Right atrium auricular region (tissue), 2 donors: Measurements from ENCODE around the gene ARF1. TPM values are rescaled to one million over a fixed set of nuclear protein-coding genes. Genes with fewer than 3 reads are reported as not detected.

ENCODE experiments used
- DNase-seq: peaks from one replicate; pipeline ENCODE4 v3.0.0-alpha.2; 2019; ENCODE audit warnings: low spot score
- H3K27ac ChIP-seq, 2 donors: fragments of 200-600 bp; sonication (generic); 1 replicate in 1 of 2; 2 replicates in 1 of 2; pipeline ENCODE4 v1.5.1; 2016 to 2019
- H3K27me3 ChIP-seq, 2 donors: fragments of 200-600 bp; sonication (generic); one replicate each; pipeline versions ENCODE4 v1.5.1 to v1.6.0; 2017 to 2019
- H3K36me3 ChIP-seq: fragments of 200-600 bp; sonication (generic); one replicate; pipeline ENCODE4 v1.5.1; 2016
- H3K4me1 ChIP-seq, 2 donors: fragments of 200-600 bp; sonication (generic); one replicate each; pipeline versions ENCODE4 v1.5.1 to v1.6.0; 2017 to 2019
- H3K4me3 ChIP-seq, 2 donors: fragments of 200-600 bp; sonication (generic); 1 replicate in 1 of 2; 2 replicates in 1 of 2; pipeline ENCODE4 v1.5.1; 2017 to 2019; ENCODE audit warnings: mild to moderate bottlenecking in 1 of 2, moderate library complexity in 1 of 2
- H3K9me3 ChIP-seq, 2 donors: fragments of 200-600 bp; sonication (generic); one replicate each; pipeline ENCODE4 v1.5.1; 2019
- CTCF ChIP-seq, 2 donors: fragments of 200-600 bp; sonication (generic); IDR thresholded peaks; one replicate each; pipeline ENCODE4 v1.5.1; 2019; ENCODE audit warnings: antibody characterized with exemption in 2 of 2
- total RNA-seq, 2 donors: library from RNA; depleted of rRNA; stranded (reverse); fragments of >200 nt; gene quantifications; one replicate each; pipeline ENCODE4 v1.1.0, GENCODE V29; 2016

Gene ARF1
- total RNA-seq, 2 donors from 2014 or later: 375 to 422 TPM

GRCh38 chr1:228140724-228141225 is 58.3 kb downstream of the ARF1 start:
- DNase-seq: no peak
- peaks cover 0 to 49% of the 10 kb centered on the region in 2 donors for H3K4me1 ChIP-seq
- no peak for TF ChIP-seq CTCF (IDR thresholded peaks at IDR 0.05)
- no peaks in the 10 kb centered on the region for H3K9me3 ChIP-seq
- peak overlapping the region; percentile 88 to 92 for H3K4me3 ChIP-seq
- H3K36me3 ChIP-seq: peaks cover 6% of the 10 kb centered on the region
- H3K27me3 ChIP-seq: no peaks in the 10 kb centered on the region
- H3K27ac ChIP-seq: peak overlapping the region; percentile 93 to 96

DNA sequence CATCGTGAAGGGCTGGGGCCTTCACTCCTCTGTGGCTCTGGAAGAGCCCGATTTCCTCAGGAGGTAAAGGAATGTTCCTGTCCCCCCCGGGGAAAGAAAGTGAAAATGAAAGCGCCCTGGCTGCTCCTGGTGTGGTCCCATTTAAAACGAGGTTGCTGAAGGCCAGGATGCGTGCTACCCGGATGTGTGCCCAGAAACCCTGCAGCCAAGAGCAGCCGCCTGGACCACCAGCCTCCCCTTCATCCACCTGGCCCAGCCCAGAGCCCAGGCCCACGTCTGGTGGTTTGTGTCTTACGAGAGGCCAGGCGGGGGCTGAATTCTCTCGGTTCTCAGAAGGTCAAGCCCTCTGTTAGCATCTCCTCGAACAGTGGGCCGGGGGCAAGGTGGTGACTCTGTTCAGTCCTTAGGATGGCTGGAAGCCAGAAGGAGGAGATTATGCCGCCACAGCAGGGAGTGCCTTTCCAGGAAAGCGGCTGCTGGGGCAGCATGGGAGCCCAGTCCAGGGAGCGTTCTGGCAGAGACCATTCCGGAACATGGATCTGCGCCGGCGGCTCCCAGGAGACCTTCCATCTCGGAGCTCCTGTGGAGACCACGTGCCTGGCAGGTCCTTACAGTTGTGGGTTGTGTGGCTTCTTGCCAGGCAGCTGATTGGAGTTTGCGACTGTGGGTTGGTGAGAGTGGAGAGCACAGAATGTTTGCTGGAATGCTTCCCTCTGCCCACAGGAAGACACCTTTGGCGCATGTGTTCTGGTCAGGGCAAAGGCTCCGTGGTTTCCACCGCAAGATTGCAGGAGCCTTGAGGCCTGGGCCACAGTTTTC is 58.9 kb downstream of the ARF1 start:
- no peaks in the 10 kb centered on the region for H3K9me3 ChIP-seq
- no peak for TF ChIP-seq CTCF (IDR thresholded peaks at IDR 0.05)
- H3K36me3 ChIP-seq: peaks cover 10% of the 10 kb centered on the region
- peak overlapping the region; percentile 88 to 92 for H3K4me3 ChIP-seq
- H3K27ac ChIP-seq: peak overlapping the region; percentile 93 to 96
- peaks cover 0 to 49% of the 10 kb centered on the region in 2 donors for H3K4me1 ChIP-seq
- DNase-seq: no peak
- H3K27me3 ChIP-seq: no peaks in the 10 kb centered on the region

- peaks cover 18% of the 10 kb centered on the region for H3K36me3 ChIP-seq
- peak overlapping the region; percentile 20 to 96 for H3K27ac ChIP-seq
- peak overlapping the region; percentile 88 to 92 for H3K4me3 ChIP-seq
- no peak for DNase-seq
- no peaks in the 10 kb centered on the region for H3K9me3 ChIP-seq
- no peaks in the 10 kb centered on the region for H3K27me3 ChIP-seq
- TF ChIP-seq CTCF (IDR thresholded peaks at IDR 0.05): no peak
- H3K4me1 ChIP-seq: peaks cover 0 to 53% of the 10 kb centered on the region in 2 donors
These were observed 59.7 kb downstream of the ARF1 start for GRCh38 chr1:228142155-228142691.

DNA sequence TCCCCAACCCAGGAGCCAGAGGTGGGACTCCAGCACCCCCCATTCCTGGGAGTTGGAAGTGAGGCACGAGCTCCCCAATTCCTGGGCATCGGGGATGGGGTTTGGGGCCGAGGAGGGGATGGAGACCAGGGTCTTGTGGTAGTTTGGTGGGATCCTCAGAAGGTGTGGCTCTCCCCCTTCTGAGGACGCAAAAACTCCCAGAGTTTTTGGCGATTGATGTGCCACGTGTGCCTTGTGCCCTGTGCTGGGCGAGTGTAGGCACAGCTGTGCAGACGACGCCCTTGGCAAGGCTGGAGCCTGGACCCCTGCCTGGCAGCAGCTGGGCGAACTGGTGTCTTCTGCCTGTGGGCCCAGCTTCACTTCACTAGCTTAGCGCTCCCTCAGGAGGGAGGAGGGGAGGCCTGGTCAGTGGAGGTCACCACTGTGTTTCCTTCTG is 60.2 kb downstream of the ARF1 start:
- Histone ChIP-seq H3K4me3 (no peak overlapping the region), H3K27ac (peak overlapping the region in 1 of 2 donors; percentile 96), H3K27me3 (no peaks in the 10 kb centered on the region), H3K9me3 (no peaks in the 10 kb centered on the region), H3K36me3 (peaks cover 23% of the 10 kb centered on the region), H3K4me1 (peaks cover 0 to 58% of the 10 kb centered on the region in 2 donors)
- no peak for DNase-seq
- no peak for TF ChIP-seq CTCF (IDR thresholded peaks at IDR 0.05)

- DNase-seq: no peak
- Histone ChIP-seq H3K4me3 (no peak overlapping the region), H3K27ac (no peak overlapping the region), H3K27me3 (no peaks in the 10 kb centered on the region), H3K9me3 (no peaks in the 10 kb centered on the region), H3K4me1 (peaks cover 0 to 66% of the 10 kb centered on the region in 2 donors), H3K36me3 (peaks cover 29% of the 10 kb centered on the region)
- TF ChIP-seq CTCF (IDR thresholded peaks at IDR 0.05): no peak
These were observed 61.1 kb downstream of the ARF1 start for GRCh38 chr1:228143480-228144192.
